Fibroblast of lung (primary cell): ENCODE data around the gene TTLL7. TPM values are rescaled to one million over a fixed set of nuclear protein-coding genes. Genes with fewer than 3 reads are reported as not detected.

Experiments used
- DNase-seq, 2 donors: peaks; one replicate each; pipeline versions ENCODE4 v3.0.0 to v3.0.0-alpha.2; 2010; ENCODE audit warnings: low read depth in 2 of 2
- H2AFZ ChIP-seq: 2 replicates; pipeline ENCODE4 v1.5.1; 2012; ENCODE audit warnings: low read length, control low read depth, inconsistent platforms
- H3K27ac ChIP-seq: 2 replicates; pipeline ENCODE4 v1.5.1; 2011; ENCODE audit warnings: low read length, control low read depth; ENCODE audit not compliant: insufficient read depth
- H3K27me3 ChIP-seq: 2 replicates; pipeline ENCODE4 v1.5.1; 2011; ENCODE audit warnings: mild to moderate bottlenecking, low read length; ENCODE audit not compliant: control insufficient read depth, insufficient read depth
- H3K36me3 ChIP-seq: 2 replicates; pipeline ENCODE4 v1.5.1; 2011; ENCODE audit warnings: low read length; ENCODE audit not compliant: control insufficient read depth, insufficient read depth
- H3K4me1 ChIP-seq: 2 replicates; pipeline ENCODE4 v1.5.1; 2011; ENCODE audit warnings: low read length; ENCODE audit not compliant: control insufficient read depth, insufficient read depth; ENCODE audit errors: extremely low read depth
- H3K4me2 ChIP-seq: 2 replicates; pipeline ENCODE4 v1.5.1; 2011; ENCODE audit warnings: low read length, control low read depth; ENCODE audit not compliant: insufficient read depth; ENCODE audit errors: extremely low read depth
- H3K4me3 ChIP-seq, 4 experiments: fragments of 200-600 bp in 1 of 4; sonication (generic) in 1 of 4; replicated peaks in 1 of 4; 2 replicates each; pipeline ENCODE4 v1.5.1; 2011 to 2016; ENCODE audit warnings: low read length in 4 of 4, low read depth in 3 of 4, mild to moderate bottlenecking in 3 of 4, control low read depth in 2 of 4, inconsistent platforms in 1 of 4, mixed read lengths in 1 of 4; ENCODE audit not compliant: insufficient read depth in 1 of 4; ENCODE audit errors: control extremely low read depth in 1 of 4
- H3K79me2 ChIP-seq: 2 replicates; pipeline ENCODE4 v1.5.1; 2012; ENCODE audit warnings: mild to moderate bottlenecking, low read length, inconsistent platforms; ENCODE audit not compliant: control insufficient read depth, insufficient read depth
- H3K9ac ChIP-seq: 2 replicates; pipeline ENCODE4 v1.5.1; 2011; ENCODE audit warnings: mild to moderate bottlenecking, low read length, control low read depth; ENCODE audit not compliant: insufficient read depth
- H3K9me3 ChIP-seq: 2 replicates; pipeline ENCODE4 v1.5.1; 2012; ENCODE audit warnings: low read depth, low read length; ENCODE audit not compliant: control insufficient read depth, insufficient read depth
- H4K20me1 ChIP-seq: 2 replicates; pipeline ENCODE4 v1.5.1; 2011; ENCODE audit warnings: low read length; ENCODE audit not compliant: control insufficient read depth, insufficient read depth; ENCODE audit errors: extremely low read depth
- CTCF ChIP-seq, 2 donors: IDR thresholded peaks in 1 of 2; conservative IDR thresholded peaks in 1 of 2; 1 replicate in 1 of 2; 2 replicates in 1 of 2; pipeline ENCODE4 v1.5.1; 2011 to 2012; ENCODE audit warnings: low read length in 2 of 2, control low read depth in 1 of 2, inconsistent platforms in 1 of 2, low read depth in 1 of 2, mild to moderate bottlenecking in 1 of 2
- EZH2 ChIP-seq: IDR thresholded peaks from 2 replicates; pipeline ENCODE4 v1.5.1; 2012; ENCODE audit warnings: low read length, control low read depth, mild to moderate bottlenecking; ENCODE audit errors: missing control alignments
- polyA plus RNA-seq, 2 donors: library from polyadenylated mRNA; depleted of rRNA in 1 of 2; stranded (reverse) in 1 of 2; unstranded in 1 of 2; fragments of >200 nt; gene quantifications; 2 replicates each; pipeline ENCODE4 v1.2.1, GENCODE V29; 2011 to 2012; ENCODE audit warnings: missing spikeins in 1 of 2
- total RNA-seq: library from RNA; depleted of rRNA; stranded (reverse); fragments of >200 nt; gene quantifications from 2 replicates; pipeline ENCODE4 v1.2.1, GENCODE V29; 2014

TTLL7 gene
- total and polyA plus RNA-seq, 2 donors (not counting 1 experiment from before 2014, with no cell fraction given), result 14.4 to 19.8 TPM

- Histone ChIP-seq H3K36me3 (no peaks in the 10 kb centered on the region), H3K27me3 (no peaks in the 10 kb centered on the region), H3K27ac (no peak overlapping the region), H3K4me2 (no peak overlapping the region), H4K20me1 (no peaks in the 10 kb centered on the region), H3K4me1 (no peaks in the 10 kb centered on the region), H3K4me3 (no peak overlapping the region), H3K9me3 (no peaks in the 10 kb centered on the region), H3K9ac (no peak overlapping the region), H2AFZ (no peak overlapping the region), H3K79me2 (no peaks in the 10 kb centered on the region)
- TF ChIP-seq EZH2, result no peak
- TF ChIP-seq CTCF (conservative IDR thresholded peaks at IDR 0.05 in 1 of 2, IDR thresholded peaks at IDR 0.05 in 1 of 2; ENCODE audit: low read depth in 1 of 2, low read length in 2 of 2), result no peak
- no peak for DNase-seq
Measured at GRCh38 chr1:83978056-83978455, 20.9 kb downstream of the TTLL7 start.

- H3K4me1 ChIP-seq, result no peaks in the 10 kb centered on the region
- TF ChIP-seq CTCF (conservative IDR thresholded peaks at IDR 0.05 in 1 of 2, IDR thresholded peaks at IDR 0.05 in 1 of 2; ENCODE audit: low read depth in 1 of 2, low read length in 2 of 2) (no peak), EZH2 (no peak)
Measured at GRCh38 chr1:83976920-83977319, 22.0 kb downstream of the TTLL7 start.

GRCh38 chr1:83970802-83971201 is 28.1 kb downstream of the TTLL7 start:
- Histone ChIP-seq H3K4me1 (no peaks in the 10 kb centered on the region), H3K27me3 (no peaks in the 10 kb centered on the region), H3K9me3 (no peaks in the 10 kb centered on the region), H3K79me2 (no peaks in the 10 kb centered on the region), H2AFZ (no peak overlapping the region), H3K36me3 (no peaks in the 10 kb centered on the region), H3K4me2 (no peak overlapping the region), H3K9ac (no peak overlapping the region), H3K4me3 (no peak overlapping the region), H3K27ac (no peak overlapping the region), H4K20me1 (no peaks in the 10 kb centered on the region)
- no peak for TF ChIP-seq CTCF (conservative IDR thresholded peaks at IDR 0.05 in 1 of 2, IDR thresholded peaks at IDR 0.05 in 1 of 2; ENCODE audit: low read depth in 1 of 2, low read length in 2 of 2)
- no peak for TF ChIP-seq EZH2
- DNase-seq, result no peak

More at GRCh38 chr1:83976920-83977319, 22.0 kb downstream of the TTLL7 start:
- no peaks in the 10 kb centered on the region for H4K20me1 ChIP-seq
- H3K4me2 ChIP-seq, result no peak overlapping the region
- H3K4me3 ChIP-seq, result no peak overlapping the region
- H3K9me3 ChIP-seq, result no peaks in the 10 kb centered on the region
- H3K79me2 ChIP-seq, result no peaks in the 10 kb centered on the region
- no peaks in the 10 kb centered on the region for H3K36me3 ChIP-seq
- H2AFZ ChIP-seq, result no peak overlapping the region
- H3K27me3 ChIP-seq, result no peaks in the 10 kb centered on the region
- H3K9ac ChIP-seq, result no peak overlapping the region
- no peak overlapping the region for H3K27ac ChIP-seq
- DNase-seq, result no peak
